M059J (cell line): ENCODE results near the gene SLC9A5. TPM values are rescaled to one million over a fixed set of nuclear protein-coding genes. Genes with fewer than 3 reads are reported as not detected.

Experiments
- DNase-seq: peaks from one replicate; pipeline ENCODE4 v3.0.0-alpha.2; 2012; ENCODE audit warnings: low read depth
- total RNA-seq: library from RNA; depleted of rRNA; stranded (reverse); fragments of >200 nt; shearing (Covaris generic); gene quantifications from 2 replicates; pipeline ENCODE4 v1.2.3, GENCODE V29; 2014; rRNA removed

The SLC9A5 gene
- 0.62 and 1.3 TPM in 2 replicates for total RNA-seq

GRCh38 chr16:67248401-67249177, at the start of gene SLC9A5:
Gene SLC9A5 (plus strand): TSS chr16:67248979. CDS start chr16:67249015, 36 bp downstream.
- no peak for DNase-seq

- no peak for DNase-seq
Observed at GRCh38 chr16:67199011-67199807, 49.6 kb upstream of the SLC9A5 start, which contains the start of gene ELMO3. Gene ELMO3 (plus strand): TSS chr16:67199131. CDS start chr16:67199327, 196 bp downstream.

GRCh38 chr16:67199808-67200198, 49.0 kb upstream of the SLC9A5 start:
- DNase-seq: no peak

GRCh38 chr16:67200491-67200890, 48.3 kb upstream of the SLC9A5 start:
- no peak for DNase-seq

- DNase-seq: no peak
Observed at GRCh38 chr16:67201411-67202345, 47.1 kb upstream of the SLC9A5 start.

GRCh38 chr16:67202426-67202825, 46.4 kb upstream of the SLC9A5 start:
- no peak for DNase-seq

GRCh38 chr16:67202956-67203493, 45.8 kb upstream of the SLC9A5 start:
- DNase-seq: no peak

- no peak for DNase-seq
Observed at GRCh38 chr16:67204076-67204475, 44.7 kb upstream of the SLC9A5 start.

- no peak for DNase-seq
Observed at GRCh38 chr16:67206129-67206837, 42.5 kb upstream of the SLC9A5 start.

- DNase-seq: peak; percentile 72
Observed at GRCh38 chr16:67206838-67207248, 41.9 kb upstream of the SLC9A5 start.

GRCh38 chr16:67207249-67208091, 41.3 kb upstream of the SLC9A5 start:
- peak; percentile 90 for DNase-seq

GRCh38 chr16:67208154-67208896, 40.5 kb upstream of the SLC9A5 start:
- no peak for DNase-seq

- no peak for DNase-seq
Observed at GRCh38 chr16:67209565-67209964, 39.2 kb upstream of the SLC9A5 start.

GRCh38 chr16:67210069-67210937, 38.5 kb upstream of the SLC9A5 start:
- DNase-seq: no peak

GRCh38 chr16:67211674-67212073, 37.1 kb upstream of the SLC9A5 start:
- DNase-seq: no peak

GRCh38 chr16:67212766-67213165, 36.0 kb upstream of the SLC9A5 start:
- peak; percentile 73 for DNase-seq

GRCh38 chr16:67213197-67214019, 35.4 kb upstream of the SLC9A5 start:
- DNase-seq: no peak
